Measurements from ENCODE around the gene GLCCI1.

GRCh38 chr7:8044761-8045430, 76.3 kb downstream of the GLCCI1 start:
- TF ChIP-seq CTCF (conservative IDR thresholded peaks at IDR 0.05; ENCODE audit: low read length), result no peak
- no peak for TF ChIP-seq EZH2phosphoT487 (IDR thresholded peaks at IDR 0.05; ENCODE audit: borderline replicate concordance)
